SK-N-SH (cell line): Measurements from ENCODE around the gene SETD4.

Experiments used
- FOXM1 ChIP-seq: IDR thresholded peaks from 2 replicates; pipeline ENCODE4 v1.4.0; 2012; ENCODE audit warnings: low read depth, mild to moderate bottlenecking
- RCOR1 ChIP-seq: fragments of 150-350 bp; IDR thresholded peaks from 2 replicates; pipeline ENCODE4 v1.6.1; 2017; ENCODE audit warnings: antibody characterized with exemption, low read length
- YY1 ChIP-seq: IDR thresholded peaks from 2 replicates; pipeline ENCODE4 v1.4.0; 2012; ENCODE audit warnings: low read depth, mild to moderate bottlenecking
- TF ChIP-seq, protein P1 (sequence below): fragments of 200-600 bp; sonication (generic); IDR thresholded peaks from 2 replicates; pipeline ENCODE4 v1.6.1; 2017; ENCODE audit warnings: antibody characterized with exemption, mild to moderate bottlenecking, moderate library complexity

DNA sequence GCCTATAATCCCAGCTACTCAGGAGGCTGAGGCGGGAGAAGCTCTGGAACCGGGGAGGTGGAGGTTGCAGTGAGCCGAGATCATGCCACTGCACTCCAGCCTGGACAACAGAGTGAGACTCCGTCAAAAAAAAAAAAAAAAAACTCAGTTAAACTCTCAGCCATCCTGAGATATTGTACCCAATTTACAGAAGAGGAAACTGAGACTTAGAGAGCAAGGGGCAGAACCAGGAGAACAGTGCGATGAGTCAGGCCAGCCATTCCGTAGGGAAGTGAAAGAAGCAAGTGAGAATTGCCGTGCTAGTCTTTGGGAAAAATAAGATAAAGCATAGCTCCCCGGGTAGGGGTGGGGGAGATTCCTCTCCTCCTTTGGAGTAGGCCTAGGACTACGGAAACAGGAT, 69.7 kb downstream of the SETD4 start:
- TF ChIP-seq YY1 (no peak), RCOR1 (no peak), FOXM1 (no peak)
- TF ChIP-seq, protein P1, sequence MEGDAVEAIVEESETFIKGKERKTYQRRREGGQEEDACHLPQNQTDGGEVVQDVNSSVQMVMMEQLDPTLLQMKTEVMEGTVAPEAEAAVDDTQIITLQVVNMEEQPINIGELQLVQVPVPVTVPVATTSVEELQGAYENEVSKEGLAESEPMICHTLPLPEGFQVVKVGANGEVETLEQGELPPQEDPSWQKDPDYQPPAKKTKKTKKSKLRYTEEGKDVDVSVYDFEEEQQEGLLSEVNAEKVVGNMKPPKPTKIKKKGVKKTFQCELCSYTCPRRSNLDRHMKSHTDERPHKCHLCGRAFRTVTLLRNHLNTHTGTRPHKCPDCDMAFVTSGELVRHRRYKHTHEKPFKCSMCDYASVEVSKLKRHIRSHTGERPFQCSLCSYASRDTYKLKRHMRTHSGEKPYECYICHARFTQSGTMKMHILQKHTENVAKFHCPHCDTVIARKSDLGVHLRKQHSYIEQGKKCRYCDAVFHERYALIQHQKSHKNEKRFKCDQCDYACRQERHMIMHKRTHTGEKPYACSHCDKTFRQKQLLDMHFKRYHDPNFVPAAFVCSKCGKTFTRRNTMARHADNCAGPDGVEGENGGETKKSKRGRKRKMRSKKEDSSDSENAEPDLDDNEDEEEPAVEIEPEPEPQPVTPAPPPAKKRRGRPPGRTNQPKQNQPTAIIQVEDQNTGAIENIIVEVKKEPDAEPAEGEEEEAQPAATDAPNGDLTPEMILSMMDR = no peak
